K562 (cell line): ENCODE measurements around the gene DPEP1. TPM values are rescaled to one million over a fixed set of nuclear protein-coding genes. Genes with fewer than 3 reads are reported as not detected.

Experiments
- ATAC-seq: fragments of 200-7000 bp; cut with Tn5 transposase; 3 replicates; pipeline ENCODE4 v1.9.1; 2020; ENCODE audit warnings: moderate library complexity
- BruUV-seq: library from RNA; stranded (reverse); fragments of 400-500 nt; replicated peaks from 2 replicates; lab custom pipeline; 2021; lab: Mats Ljungman, UMichigan
- CTCF ChIA-PET: fragments of 300-600 bp; formaldehyde crosslinking; extraction: SDS; loops from one replicate; lab custom pipeline; 2021; ENCODE audit warnings: low intra/inter-chr PET ratio; lab: Yijun Ruan, JAX
- POLR2A ChIA-PET: fragments of 300-600, 350-650 bp; sonication (Branson Sonifier 250); formaldehyde crosslinking; extraction: SDS; loops from one replicate; lab custom pipeline; 2021; ENCODE audit warnings: antibody characterized with exemption, inconsistent platforms; lab: Yijun Ruan, JAX
- DNase-seq, 4 experiments: peaks; one replicate each; pipeline versions ENCODE4 v3.0.0 to v3.0.0-alpha.2; 2011 to 2018; ENCODE audit warnings: low spot score in 3 of 4, mixed read lengths in 3 of 4; ENCODE audit errors: extremely low read depth in 1 of 4
- FAIRE-seq: peaks from 2 replicates; lab custom pipeline; 2011; peaks lifted over from hg19 to GRCh38; lab: Jason Lieb, UNC
- H2AFZ ChIP-seq: 2 replicates; pipeline ENCODE4 v1.6.0; 2011; ENCODE audit warnings: low read depth, low read length, control low read depth, inconsistent platforms
- H3K27ac ChIP-seq: fragments of 200-600 bp; 3 replicates; pipeline ENCODE4 v1.8.0; 2011; ENCODE audit warnings: low read depth, mild to moderate bottlenecking, control low read depth, inconsistent platforms, low read length, moderate library complexity, mixed read lengths; ENCODE audit errors: extremely low read depth
- H3K27me3 ChIP-seq, 2 experiments: fragments of 300-600 bp in 1 of 2; 2 replicates in 1 of 2; 3 replicates in 1 of 2; pipeline versions ENCODE4 v1.6.0 to v1.8.0; 2011; ENCODE audit warnings: inconsistent platforms in 2 of 2, low read length in 2 of 2, mild to moderate bottlenecking in 1 of 2, mixed read lengths in 1 of 2, moderate library complexity in 1 of 2; ENCODE audit not compliant: control insufficient read depth in 2 of 2, insufficient read depth in 2 of 2
- H3K36me3 ChIP-seq: fragments of 300-600 bp; 3 replicates; pipeline ENCODE4 v1.8.0; 2011; ENCODE audit warnings: mild to moderate bottlenecking, low read length, inconsistent platforms; ENCODE audit not compliant: control insufficient read depth, insufficient read depth
- H3K4me1 ChIP-seq, 2 experiments: fragments of 200-600 bp in 1 of 2; replicated peaks in 1 of 2; 2 replicates in 1 of 2; 3 replicates in 1 of 2; pipeline versions ENCODE4 v1.5.1 to v1.8.0; 2011; ENCODE audit warnings: inconsistent platforms in 2 of 2, low read length in 2 of 2, mild to moderate bottlenecking in 1 of 2, mixed read lengths in 1 of 2, moderate library complexity in 1 of 2; ENCODE audit not compliant: control insufficient read depth in 2 of 2, insufficient read depth in 2 of 2
- H3K4me2 ChIP-seq: 2 replicates; pipeline ENCODE4 v1.6.1; 2011; ENCODE audit warnings: low read length, control low read depth, inconsistent platforms, mixed read lengths; ENCODE audit not compliant: insufficient read depth
- H3K4me3 ChIP-seq: fragments of 200-600 bp; sonication (generic), shearing (Covaris generic); 2 replicates; pipeline ENCODE4 v1.5.1; 2016; ENCODE audit warnings: control low read depth, inconsistent platforms
- H3K79me2 ChIP-seq: fragments of 200-600 bp; 3 replicates; pipeline ENCODE4 v1.8.0; 2011; ENCODE audit warnings: low read length, inconsistent platforms; ENCODE audit not compliant: control insufficient read depth, insufficient read depth
- H3K9ac ChIP-seq, 2 experiments: 2 replicates each; pipeline versions ENCODE4 v1.6.0 to v1.6.1; 2011; ENCODE audit warnings: low read depth in 2 of 2, low read length in 2 of 2, control low read depth in 1 of 2, inconsistent platforms in 1 of 2, mild to moderate bottlenecking in 1 of 2, mixed read lengths in 1 of 2; ENCODE audit not compliant: insufficient read depth in 1 of 2
- H3K9me1 ChIP-seq: one replicate; pipeline ENCODE4 v1.6.0; 2011; ENCODE audit warnings: inconsistent platforms, mild to moderate bottlenecking, low read length, moderate library complexity; ENCODE audit not compliant: control insufficient read depth, insufficient read depth
- H3K9me3 ChIP-seq: replicated peaks from 2 replicates; pipeline ENCODE4 v1.5.1; 2011; ENCODE audit warnings: low read depth, low read length, inconsistent platforms; ENCODE audit not compliant: control insufficient read depth, insufficient read depth
- H4K20me1 ChIP-seq: replicated peaks from 2 replicates; pipeline ENCODE4 v1.6.1; 2011; ENCODE audit warnings: low read length, inconsistent platforms, mixed read lengths; ENCODE audit not compliant: control insufficient read depth, insufficient read depth
- CBX2 ChIP-seq: fragments of 200-600 bp; sonication (generic); IDR thresholded peaks from one replicate; pipeline ENCODE4 v1.6.1; 2012; ENCODE audit warnings: mild to moderate bottlenecking, low read length, inconsistent platforms; ENCODE audit not compliant: insufficient read depth, poor library complexity, severe bottlenecking
- RBM22 ChIP-seq: fragments of 200-400 bp; formaldehyde crosslinking; IDR thresholded peaks from 2 replicates; pipeline ENCODE4 v1.6.1; 2018; ENCODE audit warnings: low read length, low read depth; ENCODE audit not compliant: poor library complexity, severe bottlenecking
- SMARCB1 ChIP-seq: IDR thresholded peaks from 2 replicates; pipeline ENCODE4 v1.6.1; 2011; ENCODE audit warnings: improper control_type of control experiment, low read depth; ENCODE audit not compliant: insufficient read length
- WGBS: fragments of 100-300 bp; shearing (Covaris generic); methylation state at CpG from one replicate; pipeline ENCODE4 v1.1.6; 2016; ENCODE audit warnings: low coverage, mixed read lengths; ENCODE audit not compliant: insufficient coverage; ENCODE audit errors: missing lambda C conversion rate; 5-methylcytosine and 5-hydroxymethylcytosine counted together
- in situ Hi-C: fragments of 300-500 bp; cut with MboI; formaldehyde crosslinking; loops from 4 replicates; pipeline ENCODE4 v1.15.0; 2018; ENCODE audit warnings: inconsistent platforms, mixed read lengths
- intact Hi-C: fragments of 100-400 bp; cut with micrococcal nuclease; formaldehyde crosslinking; loops from 2 replicates; pipeline ENCODE4 v1.14.2; 2022
- polyA plus RNA-seq, 8 experiments: library from polyadenylated mRNA; depleted of rRNA in 4 of 8; stranded (reverse) in 5 of 8; unstranded in 3 of 8; fragments of >200 nt; fragmentation: Nextera tagmentation in 2 of 8; fragmentation: Illumina TruSeq in 1 of 8; extraction: Ambion mirVana in 2 of 8; extraction: Trizol in 1 of 8; gene quantifications; 2 replicates each; pipeline versions ENCODE4 v1.2.1 to v1.2.3, GENCODE V29; 2011 to 2014; ENCODE audit warnings: inconsistent platforms in 1 of 8, missing spikeins in 1 of 8
- total RNA-seq, 7 experiments: library from RNA; depleted of rRNA in 6 of 7; stranded (reverse); fragments of >200 nt in 6 of 7; fragmentation: Illumina TruSeq in 2 of 7; extraction: Trizol in 2 of 7; gene quantifications; 2 replicates each; pipeline versions ENCODE4 v1.2.1 to v1.2.3, GENCODE V29; 2011 to 2021; ENCODE audit warnings: low replicate concordance in 1 of 7
- TF ChIP-seq, protein P1 (sequence below), 3 experiments: fragments of 200-800 bp in 1 of 3; fragments of 250-450 bp in 1 of 3; fragments of 450-650 bp in 1 of 3; sonication (Bioruptor Pico) in 1 of 3; sonication (Bioruptor generic) in 1 of 3; formaldehyde crosslinking in 1 of 3; IDR thresholded peaks; 2 replicates each; pipeline versions ENCODE4 v1.6.1 to v1.8.0; 2016 to 2022; ENCODE audit warnings: mild to moderate bottlenecking in 2 of 3, missing genetic modification characterization in 2 of 3, missing compliant biosample characterization in 1 of 3, moderate library complexity in 1 of 3

DPEP1 gene
- total and polyA plus RNA-seq, 9 of the 15 experiments (the other 6 are each of a cell fraction or from before 2014, with no cell fraction given), result 0.14 to 0.31 (median 0.20) TPM; not detected in 6

GRCh38 chr16:89645122-89645521 lies 31.7 kb downstream of the DPEP1 start (continued):
- TF ChIP-seq RBM22, result no peak
- TF ChIP-seq, all 486 proteins: peak for 0

DNA sequence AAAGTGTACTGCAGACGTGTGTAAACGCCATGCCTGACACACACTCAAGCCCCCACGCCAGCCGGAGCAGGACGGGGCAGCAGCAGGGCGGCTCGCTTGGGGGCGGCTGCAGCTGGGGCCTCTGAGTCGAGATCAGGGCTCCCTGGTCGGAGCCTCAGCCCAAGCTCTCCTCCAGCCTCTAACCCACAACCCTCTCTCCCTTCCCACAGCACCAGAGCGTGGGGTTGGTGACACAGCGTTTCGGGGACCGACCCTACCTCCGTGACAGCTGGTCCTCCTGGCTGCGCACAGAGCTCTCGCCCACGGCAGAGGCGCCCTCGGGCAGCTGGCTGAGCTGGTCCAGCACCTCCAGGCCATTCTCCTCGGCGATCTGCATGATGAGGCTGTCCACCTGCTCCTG lies 32.8 kb downstream of the DPEP1 start:
- ATAC-seq, result no peak
- H3K4me3 ChIP-seq, result no peak overlapping the region
- no peak overlapping the region for H3K4me2 ChIP-seq
- H3K9me1 ChIP-seq, result no peaks in the 10 kb centered on the region
- BruUV-seq, result no TSS peak
- H3K4me1 ChIP-seq, result peaks cover 0 to 33% of the 10 kb centered on the region in 2 experiments; a peak in 3 of 5 replicates
- no peak overlapping the region for H3K27ac ChIP-seq
- in situ Hi-C loops, result no loop called here
- H3K36me3 ChIP-seq, result peaks cover 46% of the 10 kb centered on the region; the same call in 2 of the 3 replicates
- no peaks in the 10 kb centered on the region for H3K9me3 ChIP-seq
- WGBS, result 94% methylated on average over 20 of the region's 22 CpGs
- ChIA-PET POLR2A (no interaction called here), CTCF (no interaction called here)
- no peak for FAIRE-seq
- H2AFZ ChIP-seq, result no peak overlapping the region
- no peak overlapping the region for H3K9ac ChIP-seq
- no peaks in the 10 kb centered on the region; the same call in 2 of the 3 replicates for H3K79me2 ChIP-seq
- no peaks in the 10 kb centered on the region for H4K20me1 ChIP-seq
- intact Hi-C loops, result loop anchor here (10.0 kb wide), 1 partner anchor 71 kb away; the partner anchor contains the start of gene CPNE7
- no peaks in the 10 kb centered on the region for H3K27me3 ChIP-seq
- no peak for DNase-seq
- TF ChIP-seq SMARCB1, result no peak

- Histone ChIP-seq H3K4me3 (no peak overlapping the region), H3K27ac (no peak overlapping the region), H3K9me1 (no peaks in the 10 kb centered on the region), H3K9ac (no peak overlapping the region), H2AFZ (no peak overlapping the region), H4K20me1 (no peaks in the 10 kb centered on the region), H3K36me3 (peaks cover 52% of the 10 kb centered on the region; the same call in 2 of the 3 replicates), H3K27me3 (no peaks in the 10 kb centered on the region), H3K9me3 (no peaks in the 10 kb centered on the region), H3K4me2 (no peak overlapping the region), H3K4me1 (peaks cover 0 to 33% of the 10 kb centered on the region in 2 experiments; a peak in 3 of 5 replicates), H3K79me2 (peaks cover 4% of the 10 kb centered on the region; the same call in 2 of the 3 replicates)
- no peak for FAIRE-seq
- no peak for ATAC-seq
- TF ChIP-seq, protein P1, sequence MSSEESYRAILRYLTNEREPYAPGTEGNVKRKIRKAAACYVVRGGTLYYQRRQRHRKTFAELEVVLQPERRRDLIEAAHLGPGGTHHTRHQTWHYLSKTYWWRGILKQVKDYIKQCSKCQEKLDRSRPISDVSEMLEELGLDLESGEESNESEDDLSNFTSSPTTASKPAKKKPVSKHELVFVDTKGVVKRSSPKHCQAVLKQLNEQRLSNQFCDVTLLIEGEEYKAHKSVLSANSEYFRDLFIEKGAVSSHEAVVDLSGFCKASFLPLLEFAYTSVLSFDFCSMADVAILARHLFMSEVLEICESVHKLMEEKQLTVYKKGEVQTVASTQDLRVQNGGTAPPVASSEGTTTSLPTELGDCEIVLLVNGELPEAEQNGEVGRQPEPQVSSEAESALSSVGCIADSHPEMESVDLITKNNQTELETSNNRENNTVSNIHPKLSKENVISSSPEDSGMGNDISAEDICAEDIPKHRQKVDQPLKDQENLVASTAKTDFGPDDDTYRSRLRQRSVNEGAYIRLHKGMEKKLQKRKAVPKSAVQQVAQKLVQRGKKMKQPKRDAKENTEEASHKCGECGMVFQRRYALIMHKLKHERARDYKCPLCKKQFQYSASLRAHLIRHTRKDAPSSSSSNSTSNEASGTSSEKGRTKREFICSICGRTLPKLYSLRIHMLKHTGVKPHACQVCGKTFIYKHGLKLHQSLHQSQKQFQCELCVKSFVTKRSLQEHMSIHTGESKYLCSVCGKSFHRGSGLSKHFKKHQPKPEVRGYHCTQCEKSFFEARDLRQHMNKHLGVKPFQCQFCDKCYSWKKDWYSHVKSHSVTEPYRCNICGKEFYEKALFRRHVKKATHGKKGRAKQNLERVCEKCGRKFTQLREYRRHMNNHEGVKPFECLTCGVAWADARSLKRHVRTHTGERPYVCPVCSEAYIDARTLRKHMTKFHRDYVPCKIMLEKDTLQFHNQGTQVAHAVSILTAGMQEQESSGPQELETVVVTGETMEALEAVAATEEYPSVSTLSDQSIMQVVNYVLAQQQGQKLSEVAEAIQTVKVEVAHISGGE (CRISPR knock-in tag; IDR thresholded peaks at IDR 0.05), result 0 out of 6 replicates have a peak, but pooled peaks of 1 of the 3 experiments have one; percentile 18
- no peak for TF ChIP-seq CBX2
- no peak for DNase-seq
- in situ Hi-C loops (no loop called here), intact Hi-C loops (loop anchor here (10.0 kb wide), 1 partner anchor 72 kb away; the partner anchor contains the start of gene CPNE7)
- 97% methylated on average over 11 of the region's 12 CpGs for WGBS
- no TSS peak for BruUV-seq
- POLR2A ChIA-PET, result interaction anchor here (0.9 kb wide), 1 partner anchor 11 kb away, joined by 3 read pairs; the partner anchor contains the start of genes CHMP1A and SPATA33
- CTCF ChIA-PET, result no interaction called here
Observed at GRCh38 chr16:89646906-89647305, 33.5 kb downstream of the DPEP1 start.
